HG03064 (cell line): ENCODE data around the gene WWTR1.

Experiments
- ATAC-seq: cut with Tn5 transposase; IDR thresholded peaks from one replicate; pipeline ENCODE4 v1.9.1; 2021; ENCODE audit warnings: low read depth; ENCODE audit not compliant: unreplicated experiment

Gene WWTR1

DNA sequence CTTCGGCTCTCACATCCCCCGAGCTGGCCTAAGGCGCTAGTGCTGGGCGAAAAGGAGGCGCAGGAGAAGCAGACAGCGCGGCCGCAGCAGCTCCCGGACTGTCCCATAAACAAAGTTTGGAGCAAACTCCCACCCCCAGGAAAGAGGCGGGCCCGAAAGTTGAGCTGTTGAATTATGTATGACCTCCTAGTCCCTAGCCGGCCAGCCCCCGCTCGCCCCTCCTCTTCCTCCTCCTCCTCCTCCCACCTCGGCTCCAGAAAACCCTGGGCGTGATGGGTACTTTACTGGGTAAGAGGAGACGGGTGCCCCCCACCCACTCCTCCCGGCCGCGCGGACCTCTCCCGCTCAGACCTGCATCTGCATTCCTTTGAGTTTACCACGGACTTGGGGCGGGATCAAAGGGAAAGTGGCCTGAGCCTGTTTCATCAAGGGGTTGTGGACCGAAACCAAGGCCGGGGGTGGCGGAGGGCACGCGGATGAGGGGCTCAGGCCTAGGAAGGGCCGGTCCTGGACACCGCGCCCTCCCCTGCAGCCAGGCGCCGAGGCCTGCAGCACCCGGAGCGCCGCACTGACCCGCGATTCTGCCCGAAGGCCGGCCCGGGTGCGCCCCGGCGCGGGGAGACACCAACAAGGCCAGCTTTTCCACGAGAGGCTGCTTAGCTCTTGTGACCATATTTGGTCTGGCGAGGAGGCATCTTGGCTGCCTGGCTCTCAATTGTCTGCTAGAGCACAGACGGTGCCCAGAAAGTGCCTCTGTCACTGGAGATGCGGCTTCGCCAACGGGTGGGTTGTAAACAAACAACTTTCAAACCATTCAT, at the start of gene WWTR1:
WWTR1 (minus strand) TSS at position 100 of the 818 bp plus-strand sequence. CDS start 719 bp downstream, outside the sequence.
- ATAC-seq, result peak; percentile 61

DNA sequence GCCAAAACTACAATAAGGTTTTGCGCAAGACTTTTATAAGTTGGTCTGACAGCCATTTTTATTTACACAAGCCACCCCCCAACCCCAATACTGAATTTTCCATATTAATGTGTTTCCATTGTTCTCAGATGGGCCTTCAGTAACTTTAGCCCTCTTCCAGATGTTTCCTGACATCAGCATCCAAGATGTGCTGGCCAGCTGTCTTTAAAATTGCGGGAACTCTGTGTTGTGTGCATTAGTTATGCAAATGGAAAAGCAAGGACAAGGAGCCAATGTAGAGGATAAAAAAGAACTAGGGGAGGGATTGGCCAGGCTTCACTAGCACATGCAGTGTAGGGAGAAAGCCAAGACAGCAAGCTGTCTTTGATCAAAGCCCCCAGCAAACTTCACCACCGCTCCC, 49.1 kb upstream of the WWTR1 start:
- no peak for ATAC-seq

DNA sequence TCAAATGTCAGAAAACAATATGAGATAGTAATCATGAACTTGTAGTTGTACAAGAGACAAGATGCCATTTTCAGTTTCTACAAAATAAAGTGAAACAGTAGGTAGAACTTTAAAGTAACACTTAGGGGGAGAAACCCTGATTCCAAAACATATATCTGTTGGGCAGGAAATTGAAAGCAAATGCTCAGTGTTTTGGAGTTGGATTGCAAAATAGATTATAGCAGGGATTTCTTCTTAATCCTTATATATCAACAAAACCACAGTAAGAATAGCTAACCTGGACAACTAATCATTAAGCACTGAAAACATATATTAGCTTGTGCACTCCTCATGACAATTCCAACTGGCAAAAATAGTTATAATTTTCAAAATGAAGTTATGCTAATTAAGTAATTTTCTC, 47.6 kb upstream of the WWTR1 start:
- no peak for ATAC-seq

DNA sequence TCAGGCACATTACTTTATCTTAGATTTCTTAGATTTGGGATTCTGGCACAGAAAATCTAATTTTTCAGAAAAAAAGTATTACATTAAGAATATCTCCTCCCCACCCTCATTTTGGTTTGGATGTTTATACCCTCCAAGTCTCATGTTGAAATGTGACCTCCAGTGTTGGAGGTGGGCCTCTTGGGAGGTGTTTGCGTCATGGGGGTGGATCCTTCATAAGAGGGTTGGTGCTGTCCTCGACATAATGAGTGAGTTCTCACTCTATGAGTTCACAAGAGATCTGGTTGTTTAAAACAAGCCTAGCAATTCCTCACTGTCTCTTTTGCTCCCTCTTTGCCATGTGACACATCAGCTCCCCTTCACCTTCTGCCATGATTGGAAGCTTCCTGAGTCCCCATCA, 45.6 kb upstream of the WWTR1 start:
- ATAC-seq, result no peak

DNA sequence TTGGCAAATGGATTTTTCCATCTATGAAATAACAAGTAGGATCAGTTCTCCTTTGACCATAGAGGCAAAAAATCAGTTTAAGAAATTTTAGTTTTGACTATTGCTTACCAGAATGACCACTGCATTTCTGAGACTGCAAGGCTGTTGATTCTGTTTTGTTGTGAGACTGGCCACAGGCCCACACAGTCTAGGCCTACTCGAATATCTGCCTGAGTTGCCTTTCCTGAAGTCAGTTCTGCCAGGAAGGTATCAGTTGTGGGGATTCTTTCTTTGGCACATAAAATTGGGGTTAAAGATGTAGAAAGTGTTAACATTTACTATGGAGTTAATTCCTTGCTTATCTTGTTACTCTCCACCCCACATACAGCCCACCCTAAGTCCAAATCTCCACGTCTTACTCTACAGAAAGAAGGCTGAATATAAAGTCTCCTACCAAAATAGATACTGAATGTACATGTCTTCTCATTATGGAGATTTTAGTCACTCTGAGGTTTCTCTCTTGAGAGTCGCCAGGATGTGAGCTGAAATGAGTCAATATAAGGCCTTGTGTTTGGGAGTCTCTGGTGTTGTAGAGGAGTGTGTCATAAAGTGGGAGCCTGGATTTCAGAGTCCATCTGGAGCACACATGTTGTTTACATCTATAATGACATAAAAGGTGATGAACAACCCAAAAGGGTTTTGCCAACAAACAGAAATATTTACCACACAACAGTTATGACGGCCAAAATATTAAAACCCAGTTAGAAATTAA, 45.0 kb upstream of the WWTR1 start:
- no peak for ATAC-seq

DNA sequence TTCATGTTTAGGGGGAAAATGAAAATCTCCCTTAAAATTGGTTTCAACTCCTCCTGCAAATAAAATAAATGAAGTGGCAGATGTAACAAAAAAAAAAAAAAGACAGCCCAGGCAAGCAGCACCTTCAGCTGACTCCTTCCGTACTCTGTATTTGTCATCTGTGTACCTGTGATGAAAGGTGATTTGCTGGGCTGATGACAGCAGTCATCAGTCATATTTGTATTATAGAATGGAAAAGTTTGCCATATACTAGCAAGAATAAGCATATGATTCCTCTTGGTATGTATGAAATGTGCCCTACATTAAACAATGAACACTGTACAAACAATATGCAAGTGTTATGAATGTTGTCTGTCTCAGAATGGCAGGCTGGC, 44.1 kb upstream of the WWTR1 start:
- no peak for ATAC-seq

DNA sequence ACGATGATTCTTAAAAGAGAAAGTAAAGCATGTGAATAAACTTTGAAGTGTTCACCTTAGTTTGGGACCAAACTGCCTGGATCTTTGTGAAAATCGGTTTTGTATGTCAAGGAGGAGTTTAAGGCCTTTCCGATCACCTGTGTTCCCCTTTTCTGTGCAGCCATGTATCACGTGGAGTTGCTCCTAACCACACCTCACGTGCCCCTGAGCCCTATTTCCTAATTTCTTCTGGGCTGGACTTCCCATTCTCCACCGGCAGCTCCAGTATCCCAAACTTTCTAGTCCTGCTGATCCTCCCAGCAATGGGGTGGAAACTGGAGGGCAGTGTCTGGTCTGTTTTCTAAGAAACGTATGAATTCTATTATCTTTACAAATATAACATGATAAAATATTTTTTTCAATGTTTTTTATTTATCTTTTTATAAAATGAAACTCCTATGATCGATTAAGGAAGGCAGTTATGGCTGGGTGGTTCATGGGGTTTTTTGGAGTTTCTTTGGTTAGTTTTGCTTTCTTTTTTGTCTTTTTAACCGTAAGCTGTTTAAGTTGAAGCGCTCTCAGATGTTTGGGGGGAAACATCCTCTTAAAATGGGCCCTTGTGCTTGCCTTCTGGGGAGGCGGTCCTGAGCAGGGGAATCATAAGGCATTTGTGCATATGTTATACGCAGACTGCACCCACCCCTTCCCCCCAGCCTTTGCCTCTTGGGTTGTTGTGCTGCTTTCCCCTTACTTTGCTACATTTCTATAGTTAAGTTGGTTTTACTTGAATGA, 43.6 kb upstream of the WWTR1 start:
- no peak for ATAC-seq

DNA sequence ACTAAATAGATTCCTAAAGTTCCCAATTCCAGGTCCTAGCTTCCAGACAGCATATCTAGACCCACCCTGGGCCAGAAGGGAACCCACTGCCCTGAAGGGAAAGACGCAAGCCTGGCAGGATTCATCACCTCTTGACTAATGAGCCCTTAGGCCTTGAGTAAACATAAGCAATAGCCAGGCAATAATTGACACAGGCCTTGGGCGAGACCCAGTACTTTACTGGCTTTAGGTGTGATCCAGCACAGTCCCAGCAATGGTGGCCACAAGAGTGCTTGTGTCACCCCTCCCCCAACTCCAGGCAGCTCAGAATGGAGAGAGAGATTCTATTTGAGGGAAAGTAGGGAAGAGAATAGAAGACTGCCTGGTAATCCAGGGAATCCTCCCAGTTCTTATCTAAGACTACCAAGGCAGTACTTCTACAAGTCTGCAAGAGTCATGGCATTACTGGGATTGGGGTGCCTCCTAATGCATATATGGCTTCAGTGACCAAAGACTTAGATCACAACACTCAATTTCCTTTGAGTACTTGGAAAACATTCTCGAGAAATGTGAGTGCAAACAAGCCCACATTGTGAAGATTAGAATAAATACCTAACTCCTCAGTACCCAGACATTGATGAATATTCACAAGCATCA, 30.4 kb upstream of the WWTR1 start:
- no peak for ATAC-seq

DNA sequence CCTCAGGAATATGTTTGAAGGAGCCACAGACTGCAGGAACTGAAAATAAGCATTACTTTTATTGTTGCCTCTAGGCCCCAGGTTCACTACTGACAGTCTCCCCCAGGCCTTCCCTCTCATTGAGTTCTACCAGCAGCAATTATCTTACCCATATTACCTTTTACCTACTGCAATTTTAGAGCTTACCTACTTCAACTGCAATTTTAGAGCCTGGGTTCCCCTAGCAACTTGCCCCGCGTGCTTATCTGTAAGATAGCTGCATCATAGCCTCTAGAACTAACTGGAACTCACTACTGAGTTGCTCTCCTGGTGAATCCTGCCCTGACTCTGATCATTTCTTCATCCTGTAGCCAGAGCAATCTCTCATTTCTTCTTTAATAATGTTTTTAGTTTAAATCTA, 29.2 kb upstream of the WWTR1 start:
- ATAC-seq, result no peak

DNA sequence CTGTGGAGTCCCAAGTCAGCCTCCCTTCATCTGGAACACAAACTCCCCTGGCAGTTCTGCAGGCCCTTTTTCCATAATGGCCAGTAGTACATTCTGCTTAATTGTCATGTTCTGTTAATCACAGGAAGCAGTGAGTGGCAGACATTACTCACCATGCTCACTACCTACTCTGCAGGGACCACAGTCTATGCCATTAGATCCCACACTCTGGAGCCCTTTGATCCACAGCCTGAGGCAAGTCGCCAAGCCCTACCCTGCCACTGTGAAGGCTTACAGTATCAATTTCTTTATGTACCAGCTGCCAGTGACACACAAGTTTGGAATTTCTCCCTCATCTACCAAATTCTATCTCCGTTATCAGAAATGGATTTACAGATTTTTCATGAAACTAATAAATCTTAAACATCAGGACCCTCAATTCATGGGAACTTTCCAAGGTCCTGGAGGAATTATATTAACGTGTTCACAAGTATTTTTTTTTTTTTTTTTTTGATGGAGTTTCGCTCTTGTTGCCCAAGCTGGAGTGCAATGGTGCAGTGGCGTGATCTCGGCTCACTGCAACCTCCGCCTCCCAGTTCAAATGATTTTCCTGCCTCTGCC, 20.6 kb upstream of the WWTR1 start:
- no peak for ATAC-seq

DNA sequence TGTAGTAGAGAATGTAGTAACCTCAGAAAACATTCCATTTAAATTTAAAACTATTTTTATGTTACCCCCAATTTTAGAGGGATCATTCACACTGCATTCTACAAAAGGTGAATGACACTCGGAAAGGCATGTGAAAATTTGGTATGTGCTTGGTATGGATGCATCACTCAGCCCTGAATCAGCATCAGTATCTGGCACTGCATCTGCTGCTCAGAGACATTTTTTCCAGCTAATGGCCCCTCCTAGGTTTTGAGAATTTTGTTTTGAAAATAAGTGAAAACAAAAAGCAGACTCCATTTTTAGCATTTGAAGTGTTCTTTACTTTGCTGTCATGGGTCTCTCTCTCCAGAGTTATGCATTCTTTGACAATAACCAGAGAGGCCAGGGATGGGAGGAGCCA, 15.6 kb upstream of the WWTR1 start:
- ATAC-seq, result no peak

DNA sequence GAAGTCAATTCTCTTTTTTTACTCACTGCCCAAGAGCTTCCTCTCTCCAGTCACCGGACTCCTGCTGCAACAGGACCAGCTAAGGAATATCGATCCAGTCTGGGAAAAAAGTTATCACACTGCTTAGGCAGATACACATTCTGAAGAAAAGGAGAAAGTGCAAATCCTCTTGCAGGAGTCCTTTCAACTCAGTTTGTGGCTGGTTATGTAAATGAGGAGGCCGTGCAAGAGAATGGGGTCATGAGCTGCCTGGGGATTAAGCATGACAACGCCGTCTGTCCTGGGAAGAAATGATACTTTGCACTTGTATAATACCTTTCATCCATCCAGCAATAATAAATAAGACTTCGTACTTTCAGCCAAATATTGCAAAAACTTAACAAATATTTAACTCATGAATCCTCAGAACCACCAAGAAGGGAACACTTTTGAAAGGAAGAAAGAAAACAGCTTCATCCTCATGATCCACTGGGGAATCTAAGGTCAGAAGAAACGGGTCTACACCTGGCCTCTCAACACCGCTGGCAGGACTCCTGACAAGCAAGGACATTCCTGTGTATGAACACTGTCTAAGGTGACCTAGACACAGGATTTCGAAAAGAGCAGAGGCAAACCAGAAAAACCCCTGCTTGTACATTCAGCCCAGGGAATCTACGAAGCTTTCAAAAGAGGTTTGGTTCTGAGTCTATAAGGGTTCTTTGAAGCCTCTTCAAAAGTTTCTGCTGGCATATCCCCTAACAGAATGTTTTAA, 13.1 kb upstream of the WWTR1 start:
- no peak for ATAC-seq

DNA sequence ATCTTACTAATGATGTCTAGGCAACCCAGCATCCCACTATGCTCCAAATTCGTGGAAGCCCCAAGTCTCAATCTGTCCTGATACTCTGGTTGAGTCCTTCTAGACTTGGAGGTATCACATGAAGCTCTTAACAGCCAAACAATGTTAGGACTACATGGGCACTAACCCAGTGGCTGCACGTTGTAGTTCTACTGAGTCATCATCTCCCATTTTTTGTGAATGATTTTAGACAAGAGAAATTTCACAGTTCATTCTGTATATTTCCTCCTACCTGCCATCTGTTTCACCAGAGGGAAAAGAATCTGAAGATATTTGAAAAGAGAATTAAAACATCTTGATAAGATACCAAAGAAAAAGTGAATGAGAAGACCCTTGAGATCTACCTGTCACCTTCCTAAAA, 9.8 kb upstream of the WWTR1 start:
- ATAC-seq, result no peak

DNA sequence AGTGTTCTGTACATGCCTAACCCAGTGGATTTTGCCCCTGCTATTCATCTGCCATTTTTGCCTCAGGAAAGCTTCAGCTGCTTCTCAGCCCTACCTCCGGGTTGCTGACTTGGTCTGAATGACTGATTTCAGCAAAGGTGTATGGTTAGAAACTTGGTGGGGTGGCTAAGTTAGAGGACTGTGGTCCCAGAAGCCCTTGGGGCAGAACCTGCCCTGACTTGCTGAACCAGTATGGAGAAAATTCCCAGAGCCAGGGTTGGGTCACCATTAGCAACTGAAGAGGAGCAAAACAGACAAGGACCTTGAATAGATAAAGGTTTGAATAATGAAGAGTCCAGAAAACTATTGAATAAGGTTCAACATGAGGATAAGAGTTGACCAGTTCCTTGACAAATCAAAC, 6.1 kb upstream of the WWTR1 start:
- no peak for ATAC-seq

DNA sequence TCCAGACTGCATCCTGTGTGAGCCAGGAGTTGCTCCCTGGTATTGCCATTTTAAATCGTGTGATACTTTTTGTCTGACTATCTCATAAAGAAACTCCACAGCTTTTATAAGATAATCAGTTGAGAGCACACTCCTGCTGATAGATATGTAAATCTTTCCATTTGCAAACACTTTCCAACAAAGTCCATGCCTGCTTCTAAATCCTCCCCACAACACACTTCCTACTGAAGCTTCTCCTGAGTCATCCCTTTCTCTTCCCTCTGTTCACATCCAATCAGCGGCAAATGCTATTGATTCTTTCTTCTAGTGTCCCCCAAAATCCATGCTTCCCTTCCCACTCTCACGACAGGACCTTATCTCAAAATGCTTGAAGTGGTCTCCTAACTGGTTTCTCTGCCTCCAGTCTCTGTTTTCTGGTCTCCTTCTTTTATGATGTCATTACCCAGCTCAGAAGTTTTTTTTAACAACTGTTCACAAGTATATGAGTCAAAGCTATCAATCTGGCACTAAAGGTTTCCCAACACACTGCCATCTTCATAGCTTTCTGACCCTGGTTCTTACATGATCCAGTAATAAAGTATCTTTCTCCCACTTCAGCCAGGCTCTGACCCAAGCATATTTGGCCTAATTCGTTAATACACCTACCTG, 4.5 kb upstream of the WWTR1 start:
- no peak for ATAC-seq

DNA sequence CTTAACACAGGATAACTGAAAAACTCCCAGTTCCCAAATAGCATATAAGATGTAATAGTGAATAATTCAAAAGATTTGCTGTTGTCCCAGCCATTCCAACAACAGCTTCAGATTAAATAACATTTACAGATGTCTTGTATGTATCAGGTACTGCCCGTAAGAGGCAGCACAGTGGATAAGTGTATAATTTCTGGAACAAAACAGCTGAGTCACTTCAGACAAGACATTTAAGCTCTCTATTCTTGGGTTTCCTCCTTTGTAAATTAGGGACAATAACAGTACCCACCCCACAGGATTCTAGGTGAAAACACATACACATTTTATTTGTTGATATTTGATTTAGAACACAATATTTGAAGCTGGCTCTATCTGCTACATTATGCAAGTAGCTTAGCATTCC, 2.6 kb upstream of the WWTR1 start:
- no peak for ATAC-seq

DNA sequence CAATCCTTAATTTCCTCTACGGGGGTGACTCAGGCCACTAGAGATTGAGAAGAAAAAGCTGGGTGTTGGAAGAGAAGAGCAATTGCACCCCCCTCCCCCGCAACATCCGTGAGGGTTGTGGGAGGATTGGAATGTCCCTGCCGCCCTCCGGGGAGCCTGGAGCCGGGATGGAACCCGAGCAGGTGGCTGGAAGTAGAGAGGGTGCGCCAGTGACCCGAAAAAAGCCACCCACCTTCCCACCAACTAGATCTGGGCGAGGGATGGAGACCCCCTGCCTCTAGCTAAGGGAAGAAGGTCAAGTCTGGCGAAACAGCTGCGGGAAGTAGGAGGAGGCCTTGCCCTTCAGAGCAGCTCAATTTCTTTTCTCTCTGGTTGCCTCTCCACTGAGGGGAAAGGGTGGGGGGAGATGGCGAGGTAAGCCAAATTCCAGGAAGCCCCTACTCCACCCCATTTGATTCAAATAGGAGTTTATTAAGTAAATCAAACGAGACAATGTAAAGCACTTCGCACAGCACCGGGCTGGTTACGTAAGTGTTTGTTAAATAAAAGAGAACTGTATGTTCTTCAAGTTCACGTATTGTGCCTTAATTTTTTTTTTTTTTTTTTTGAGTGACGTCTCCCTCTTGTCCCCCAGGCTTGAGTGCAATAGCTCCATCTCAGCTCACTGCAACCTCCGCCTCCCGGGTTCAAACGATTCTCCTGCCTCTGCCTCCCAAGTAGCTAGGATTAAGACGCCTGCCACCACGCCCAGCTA, 1.1 kb upstream of the WWTR1 start:
- ATAC-seq, result peak; percentile 3

DNA sequence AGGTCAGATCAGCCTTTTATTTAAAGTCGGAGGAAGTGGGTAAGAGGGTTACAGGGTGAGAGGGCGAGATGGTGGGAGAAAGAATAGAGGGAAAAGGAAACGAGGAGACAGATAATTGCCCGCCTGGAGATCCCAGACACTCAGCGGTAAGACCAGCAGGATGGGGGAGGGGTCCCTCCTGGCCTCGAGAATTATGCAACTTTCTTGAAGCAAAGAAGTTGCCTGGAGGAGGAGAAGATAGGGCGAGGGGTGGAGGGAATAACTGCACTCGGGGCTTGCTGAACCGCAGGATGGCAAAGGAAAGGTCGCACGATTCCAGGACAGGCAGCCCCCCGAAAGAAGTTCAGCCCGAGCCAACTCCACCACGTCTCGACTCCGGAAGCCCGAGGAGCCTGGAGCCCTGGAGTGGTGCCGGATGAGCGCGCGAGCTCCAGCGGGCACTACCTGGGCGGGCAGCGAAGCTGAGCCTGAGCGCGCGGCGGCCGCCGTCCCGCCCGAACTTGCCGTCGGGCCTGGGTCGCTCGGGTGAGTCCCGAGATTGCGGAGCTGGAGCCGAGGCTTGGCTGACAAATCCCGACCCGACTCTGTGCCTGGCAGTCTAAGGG, 402 bp downstream of the WWTR1 start:
- ATAC-seq, result peak; percentile 34
